Anterior cingulate cortex (tissue), 58 donors: Measurements from ENCODE around the gene ADGRV1.

Source experiments
- DNase-seq, 58 donors: peaks; one replicate each; lab custom pipeline; 2025; lab: John Stamatoyannopoulos, UW

The ADGRV1 gene

DNA sequence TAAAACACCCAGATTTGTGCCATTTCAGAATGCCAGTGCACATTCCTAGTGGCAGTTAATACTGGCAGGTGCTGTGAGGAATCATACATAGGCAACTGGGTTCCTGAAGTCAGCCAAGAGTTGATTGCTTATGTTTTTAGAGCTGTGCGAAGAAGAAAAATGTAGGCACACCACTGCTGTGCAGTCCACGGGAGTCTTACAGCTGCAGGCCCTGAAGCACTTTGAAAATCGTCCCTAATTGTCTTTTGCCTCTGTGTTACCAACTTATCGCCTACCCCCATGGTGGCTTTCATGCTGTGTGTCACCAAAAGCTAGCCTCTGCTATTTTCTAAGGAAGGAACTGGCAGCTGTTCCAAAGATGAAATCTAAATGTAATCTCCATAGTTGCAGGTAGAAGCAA lies 560.6 kb downstream of the ADGRV1 start:
- no peak for DNase-seq

DNA sequence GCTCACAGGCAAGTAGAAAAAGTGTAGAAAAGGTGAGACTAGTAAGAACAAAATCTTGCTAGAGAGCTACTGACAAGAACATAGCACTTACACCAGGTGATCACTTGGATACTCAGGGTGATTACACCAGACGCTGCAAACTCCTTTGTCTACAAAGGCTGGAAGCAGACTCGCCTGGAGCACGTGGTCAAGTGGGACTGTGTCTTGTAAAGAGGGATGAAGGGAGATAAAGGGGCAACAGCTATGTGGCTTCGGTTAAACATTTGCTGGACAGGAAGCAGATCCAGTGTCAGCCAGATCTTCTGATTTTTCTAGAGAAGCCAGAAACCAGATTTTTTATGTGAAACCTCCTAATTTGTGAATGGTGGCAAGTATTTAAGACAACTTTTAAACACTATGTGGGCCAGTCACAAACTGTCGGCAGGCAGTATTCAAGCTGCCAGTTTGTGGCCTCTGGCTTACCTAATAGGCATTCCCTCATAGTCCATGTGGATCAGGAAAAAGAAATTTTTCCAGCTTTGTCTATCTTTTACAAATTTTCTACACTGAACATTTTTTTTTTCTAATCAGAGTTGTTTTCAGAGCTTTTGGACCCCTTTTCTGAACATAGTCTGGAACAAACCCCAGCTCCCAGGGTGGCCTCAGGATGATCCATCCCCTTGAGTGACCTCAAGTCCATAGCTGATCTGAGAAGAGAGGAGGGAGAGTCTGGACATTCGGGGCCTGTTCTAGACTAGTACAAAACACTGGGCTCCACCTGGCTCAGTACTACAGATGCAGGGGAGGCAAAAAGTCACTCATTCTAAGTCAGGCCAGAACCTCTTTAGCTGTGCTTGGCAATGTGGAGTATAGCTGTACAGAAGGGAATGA lies 561.6 kb downstream of the ADGRV1 start:
- no peak for DNase-seq

- no peak for DNase-seq
Measured at GRCh38 chr5:91121347-91121993, 562.9 kb downstream of the ADGRV1 start.

GRCh38 chr5:91122651-91123050 lies 564.1 kb downstream of the ADGRV1 start:
- peak in 1 of 58 donors; percentile 18 for DNase-seq

DNA sequence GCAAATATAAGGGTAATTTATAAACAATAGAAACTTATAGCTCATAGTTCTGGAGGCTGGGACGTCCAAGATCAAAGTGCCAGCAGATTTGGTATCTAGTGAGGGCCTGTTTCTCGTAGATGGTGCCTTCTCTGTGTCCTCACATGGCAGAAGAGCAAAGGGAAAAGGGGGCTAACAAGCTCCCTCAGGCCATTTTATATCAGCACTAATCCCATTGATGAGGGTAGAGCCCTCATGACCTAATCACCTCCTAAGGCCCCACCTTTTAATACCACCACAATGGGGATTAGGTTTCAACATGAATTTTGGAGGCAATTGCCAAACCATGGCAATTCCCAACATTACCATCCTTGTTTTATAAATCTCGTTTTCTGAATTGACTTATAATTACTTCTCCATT lies 564.7 kb downstream of the ADGRV1 start:
- no peak for DNase-seq

GRCh38 chr5:91123901-91124300 lies 565.3 kb downstream of the ADGRV1 start:
- no peak for DNase-seq

DNA sequence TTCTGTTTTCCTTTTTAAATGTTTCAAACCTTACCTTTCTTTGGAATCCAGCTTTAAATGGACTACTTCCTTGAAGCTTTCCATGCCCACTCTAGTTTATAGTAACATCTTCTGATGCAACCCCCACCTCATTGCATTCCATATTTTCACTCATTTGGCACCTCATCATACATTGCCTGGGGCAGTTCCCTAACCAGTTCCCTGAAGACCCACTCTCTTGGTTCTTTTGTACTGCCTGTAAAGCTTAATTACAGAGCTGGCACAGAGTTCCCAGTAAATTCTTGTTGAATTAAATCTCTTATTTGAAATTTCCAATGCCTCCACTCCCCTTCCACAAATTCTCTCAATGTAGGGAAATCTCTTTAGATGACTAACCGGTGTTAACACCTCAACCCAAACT lies 567.3 kb downstream of the ADGRV1 start:
- DNase-seq, result no peak

GRCh38 chr5:91126448-91126847 lies 567.9 kb downstream of the ADGRV1 start:
- no peak for DNase-seq

GRCh38 chr5:91126888-91127287 lies 568.3 kb downstream of the ADGRV1 start:
- DNase-seq, result no peak

- DNase-seq, result no peak
Measured at GRCh38 chr5:91127456-91128081, 569.0 kb downstream of the ADGRV1 start.

- no peak for DNase-seq
Measured at GRCh38 chr5:91128604-91129003, 570.0 kb downstream of the ADGRV1 start.

- no peak for DNase-seq
Measured at GRCh38 chr5:91129748-91130147, 571.2 kb downstream of the ADGRV1 start.

DNA sequence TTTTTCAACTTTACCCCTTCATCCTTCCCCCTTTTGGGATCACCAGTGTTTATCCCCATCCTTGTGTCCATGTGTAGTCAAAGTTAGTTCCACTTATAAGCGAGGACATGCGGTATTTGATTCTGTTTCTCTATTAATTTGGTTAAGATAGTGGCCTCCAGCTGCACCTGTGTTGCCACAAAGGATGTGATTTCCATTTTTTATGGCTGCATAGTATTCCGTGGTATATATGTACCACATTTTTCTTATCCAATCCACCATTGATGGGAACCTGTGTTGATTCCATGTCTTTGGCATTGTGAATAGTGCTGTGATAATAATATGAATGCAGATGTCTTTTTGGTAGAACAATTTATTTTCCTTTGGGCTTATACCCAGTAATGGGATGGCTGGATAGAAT lies 572.2 kb downstream of the ADGRV1 start:
- no peak for DNase-seq

GRCh38 chr5:91132550-91132949 lies 574.0 kb downstream of the ADGRV1 start:
- DNase-seq, result no peak

DNA sequence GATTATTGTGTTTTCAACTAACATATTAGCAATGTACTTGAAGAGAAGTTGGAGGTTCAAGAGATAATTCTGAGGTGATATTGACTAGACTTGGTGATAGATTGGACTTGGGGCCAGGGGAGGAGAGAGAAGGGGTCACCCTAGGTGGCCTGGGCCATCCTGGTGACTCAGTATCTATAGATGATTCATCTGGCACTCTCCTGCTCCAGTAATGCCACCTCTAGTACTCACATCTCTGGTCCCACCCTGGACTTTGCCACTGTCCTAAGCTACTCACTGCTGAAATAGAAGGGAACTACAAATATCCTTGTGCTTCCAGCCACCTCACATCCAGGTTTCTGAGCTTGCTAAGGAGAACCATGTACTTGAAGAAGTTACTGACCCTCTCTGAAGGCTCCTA lies 574.6 kb downstream of the ADGRV1 start:
- no peak for DNase-seq

GRCh38 chr5:91135475-91136248 lies 577.1 kb downstream of the ADGRV1 start:
- no peak for DNase-seq

DNA sequence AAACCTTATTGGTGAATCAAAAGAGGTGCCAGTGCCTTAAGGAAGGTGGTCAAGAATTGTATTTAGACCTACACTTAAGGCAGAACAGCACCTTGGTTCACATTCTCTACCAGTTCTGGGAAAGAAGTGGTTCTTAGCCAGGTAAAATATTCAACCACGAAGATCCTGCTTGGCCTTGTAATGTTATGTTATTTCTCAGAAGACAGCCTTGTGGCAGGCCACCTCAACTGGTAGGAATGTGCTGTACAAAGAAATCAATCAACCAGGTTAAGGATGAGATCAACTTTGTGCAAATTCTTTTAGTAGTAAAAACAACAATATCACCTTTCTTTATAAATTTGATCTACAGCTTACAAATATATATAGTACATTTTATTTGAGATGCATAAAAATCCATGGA lies 577.7 kb downstream of the ADGRV1 start:
- no peak for DNase-seq

DNA sequence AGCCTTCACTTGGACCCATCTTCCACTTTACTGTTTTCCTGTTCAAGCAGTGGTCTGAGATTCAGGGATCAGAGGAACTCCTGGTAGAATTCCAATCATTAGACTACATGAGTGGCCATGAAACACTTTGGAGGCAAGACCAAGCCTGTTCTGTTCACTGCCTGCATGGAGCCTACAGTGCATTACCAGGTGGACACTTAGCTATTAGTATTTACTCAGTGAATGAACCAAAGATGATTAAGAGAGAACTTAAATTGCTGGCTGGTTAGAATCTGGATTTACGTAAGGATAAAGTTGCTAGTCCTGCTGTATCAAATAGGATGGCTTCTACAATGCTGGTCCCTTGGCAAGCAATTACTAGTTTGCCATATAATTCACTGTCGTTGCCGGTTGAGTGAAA lies 579.0 kb downstream of the ADGRV1 start:
- no peak for DNase-seq

GRCh38 chr5:91139572-91140200 lies 581.1 kb downstream of the ADGRV1 start:
- DNase-seq, result no peak

DNA sequence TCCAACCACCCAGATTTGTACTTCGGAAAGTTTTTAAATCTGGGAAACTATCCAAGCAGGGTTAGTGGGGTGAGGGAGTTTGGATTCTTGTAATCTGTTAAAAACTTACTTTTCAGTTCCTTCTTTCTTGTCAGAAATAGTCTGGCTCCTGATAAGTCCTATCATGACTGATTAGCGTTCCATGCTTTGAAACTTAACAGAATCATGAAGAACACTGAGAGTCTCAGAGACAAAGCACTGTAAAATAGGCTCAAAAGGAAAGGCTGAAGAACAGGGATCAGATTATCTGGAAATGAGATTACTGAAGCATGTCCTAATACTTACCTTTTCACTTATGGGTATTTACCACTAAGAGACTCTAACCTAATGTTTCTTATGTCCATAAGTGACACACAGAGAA lies 582.1 kb downstream of the ADGRV1 start:
- DNase-seq, result no peak
